ENCODE results near the gene NSD2.

DNA sequence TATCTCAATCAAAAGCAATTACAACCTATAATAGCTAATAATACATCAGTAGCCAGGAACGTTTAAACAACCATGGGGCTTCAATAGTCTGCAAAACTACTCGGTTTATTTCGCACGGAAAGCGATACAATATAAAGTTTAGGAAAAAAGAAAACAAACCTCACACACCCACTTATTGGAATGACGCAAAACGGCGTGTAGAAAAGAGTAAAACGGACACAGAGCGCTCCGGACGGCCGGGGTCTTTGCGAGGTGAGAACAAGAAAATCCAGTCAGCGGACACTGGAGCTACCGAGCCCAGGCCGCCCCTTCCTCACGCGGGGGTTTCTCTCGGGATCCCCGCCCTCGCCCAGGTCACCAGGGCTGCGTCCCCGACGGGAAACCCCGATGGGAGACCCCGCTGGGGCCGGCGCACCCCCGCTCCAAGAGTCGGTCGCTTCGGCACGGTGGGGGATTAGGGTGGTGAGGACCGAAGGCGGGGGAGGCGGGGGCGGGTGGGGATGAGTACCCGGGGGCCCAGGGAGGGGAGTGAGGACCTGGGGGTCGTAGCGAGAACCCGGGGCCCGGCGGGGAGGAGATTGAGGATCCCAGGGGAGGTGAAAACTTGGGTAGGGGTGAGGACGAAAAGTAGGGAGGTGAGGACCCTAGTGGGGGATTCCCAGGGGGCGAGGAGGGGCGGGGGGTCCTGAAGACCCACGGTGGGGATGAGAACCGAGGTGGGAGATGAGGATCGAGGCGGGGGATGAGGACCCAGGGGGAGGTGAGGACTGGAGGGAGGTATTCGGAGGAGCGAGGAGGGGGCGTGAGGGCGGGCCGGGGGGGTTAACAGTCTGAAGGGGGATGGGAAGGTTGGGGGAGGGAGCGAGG, 136.8 kb downstream of the NSD2 start:
- TF ChIP-seq, protein P1, sequence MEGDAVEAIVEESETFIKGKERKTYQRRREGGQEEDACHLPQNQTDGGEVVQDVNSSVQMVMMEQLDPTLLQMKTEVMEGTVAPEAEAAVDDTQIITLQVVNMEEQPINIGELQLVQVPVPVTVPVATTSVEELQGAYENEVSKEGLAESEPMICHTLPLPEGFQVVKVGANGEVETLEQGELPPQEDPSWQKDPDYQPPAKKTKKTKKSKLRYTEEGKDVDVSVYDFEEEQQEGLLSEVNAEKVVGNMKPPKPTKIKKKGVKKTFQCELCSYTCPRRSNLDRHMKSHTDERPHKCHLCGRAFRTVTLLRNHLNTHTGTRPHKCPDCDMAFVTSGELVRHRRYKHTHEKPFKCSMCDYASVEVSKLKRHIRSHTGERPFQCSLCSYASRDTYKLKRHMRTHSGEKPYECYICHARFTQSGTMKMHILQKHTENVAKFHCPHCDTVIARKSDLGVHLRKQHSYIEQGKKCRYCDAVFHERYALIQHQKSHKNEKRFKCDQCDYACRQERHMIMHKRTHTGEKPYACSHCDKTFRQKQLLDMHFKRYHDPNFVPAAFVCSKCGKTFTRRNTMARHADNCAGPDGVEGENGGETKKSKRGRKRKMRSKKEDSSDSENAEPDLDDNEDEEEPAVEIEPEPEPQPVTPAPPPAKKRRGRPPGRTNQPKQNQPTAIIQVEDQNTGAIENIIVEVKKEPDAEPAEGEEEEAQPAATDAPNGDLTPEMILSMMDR (IDR thresholded peaks at IDR 0.05; ENCODE audit: low read depth, low read length), result no peak
- TF ChIP-seq EZH2phosphoT487 (IDR thresholded peaks at IDR 0.05; ENCODE audit: low read depth), result no peak
